GM18867 (cell line): ENCODE results near the gene TBC1D1.
"Not testable (repeated sequence)": the region's sequence is repeated elsewhere in the genome, so short reads cannot be mapped to it uniquely, and the experiment has no call there.

ENCODE experiments used
- ATAC-seq: cut with Tn5 transposase; IDR thresholded peaks from one replicate; pipeline ENCODE4 v1.9.1; 2021; ENCODE audit warnings: mild to moderate bottlenecking, moderate library complexity; ENCODE audit not compliant: unreplicated experiment

Gene TBC1D1

DNA sequence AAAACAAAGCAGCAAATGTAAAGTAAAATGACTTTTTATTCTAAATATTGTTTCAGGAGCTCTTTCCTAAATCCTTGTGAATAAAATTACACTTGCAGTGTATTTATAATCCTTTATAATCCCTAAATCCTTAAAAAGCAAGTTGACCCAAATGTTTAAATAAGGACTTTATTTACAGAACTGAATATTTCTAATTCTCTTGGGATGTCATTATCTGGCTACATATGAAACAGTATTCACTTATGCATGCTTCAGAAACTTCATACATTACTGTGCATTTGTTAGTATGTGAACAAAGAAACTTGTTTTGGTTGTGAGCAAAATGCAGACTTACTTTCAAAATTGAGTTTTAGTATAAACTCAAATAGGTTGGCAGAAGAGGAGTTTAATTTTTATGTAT is 118.5 kb downstream of the TBC1D1 start:
- ATAC-seq = no peak

DNA sequence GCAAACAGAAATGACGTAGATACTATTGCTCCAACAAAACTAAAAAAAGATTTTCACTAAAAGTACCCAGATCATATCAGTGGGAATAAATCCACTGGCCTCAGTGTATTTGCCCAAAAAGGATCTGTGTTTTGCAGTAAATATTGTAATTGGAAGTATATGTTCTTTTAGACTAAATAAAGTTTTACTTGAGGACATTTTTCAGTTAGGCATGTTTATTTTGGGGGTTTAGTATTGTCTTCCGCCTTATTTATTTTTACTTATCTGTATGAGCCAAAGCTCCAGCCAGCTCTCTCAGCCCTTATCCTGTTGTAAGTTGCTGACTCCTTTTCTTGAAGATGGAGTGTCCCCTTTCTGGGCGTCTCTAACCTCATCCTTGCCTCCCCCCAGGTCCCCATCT is 119.1 kb downstream of the TBC1D1 start:
- ATAC-seq = no peak

DNA sequence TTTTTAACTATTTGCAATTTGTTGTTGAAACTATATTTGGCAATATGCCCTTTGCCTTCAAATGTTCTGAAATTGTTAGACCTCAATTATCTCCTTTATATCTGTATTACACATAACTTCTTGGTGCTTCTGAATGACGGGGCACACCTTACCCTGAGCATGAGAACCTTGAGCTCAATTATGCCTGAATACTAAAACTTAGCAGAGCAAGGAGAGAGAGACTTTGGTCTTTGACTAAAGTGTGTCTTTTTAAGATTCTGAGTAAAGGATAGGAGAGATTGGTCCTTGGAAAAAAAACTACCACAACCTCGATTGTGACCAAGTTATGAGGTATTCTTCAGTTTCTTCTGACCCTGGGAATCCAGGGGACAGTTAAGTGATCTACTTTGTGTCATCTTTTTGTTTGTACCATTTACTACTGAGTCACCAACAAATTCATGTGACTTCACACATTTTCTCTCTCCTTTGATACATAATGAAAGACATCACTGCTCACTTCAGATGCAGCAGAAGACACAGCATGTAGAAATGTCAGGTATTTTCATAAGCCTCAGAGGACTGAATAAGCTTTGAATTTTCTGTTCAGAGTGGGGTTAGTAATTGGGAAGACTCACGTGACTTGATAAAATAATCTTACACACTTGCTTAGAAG is 120.8 kb downstream of the TBC1D1 start:
- no peak for ATAC-seq

DNA sequence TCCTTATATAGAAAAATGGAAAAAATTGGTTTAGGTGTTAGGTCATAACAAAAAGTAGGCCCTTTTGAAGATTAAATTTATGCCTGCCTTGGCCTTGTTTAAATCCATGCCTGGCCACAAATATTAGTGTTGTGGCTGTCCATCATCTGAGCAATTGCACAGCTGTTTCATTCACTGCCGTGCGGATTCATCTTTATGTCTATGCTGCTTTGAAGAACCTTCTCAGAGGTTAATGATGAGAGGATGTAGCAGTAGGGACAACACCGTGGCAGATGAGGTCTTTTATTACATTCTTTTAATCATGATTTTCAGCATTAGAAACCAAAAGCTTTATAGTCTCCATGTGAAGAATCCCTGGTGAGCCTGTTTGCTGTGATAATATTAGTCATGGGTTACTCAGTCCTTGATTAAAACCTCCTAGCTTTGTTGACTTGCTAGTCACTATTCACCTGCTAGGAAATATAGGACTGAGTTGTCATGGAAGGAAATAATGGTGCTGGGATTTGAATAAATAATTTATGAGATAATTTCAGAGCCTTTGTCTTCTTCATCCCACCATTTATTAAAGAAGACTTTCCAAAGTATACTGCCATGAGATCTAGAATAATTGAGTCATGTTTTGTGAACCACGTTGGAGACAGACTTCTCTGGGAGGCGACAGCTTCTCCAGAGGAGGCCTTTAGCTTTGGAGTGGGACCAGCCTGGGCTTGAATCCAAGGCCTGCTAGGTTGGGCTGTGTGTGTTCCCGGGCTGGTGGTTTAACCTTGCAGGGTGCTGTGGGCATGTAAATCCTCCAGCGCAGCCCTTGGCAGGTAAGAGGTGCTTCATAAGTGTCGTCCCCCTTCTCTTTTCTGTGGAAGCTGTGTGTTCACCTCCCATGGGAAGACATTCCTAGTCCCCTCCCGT is 122.8 kb downstream of the TBC1D1 start:
- ATAC-seq = no peak

DNA sequence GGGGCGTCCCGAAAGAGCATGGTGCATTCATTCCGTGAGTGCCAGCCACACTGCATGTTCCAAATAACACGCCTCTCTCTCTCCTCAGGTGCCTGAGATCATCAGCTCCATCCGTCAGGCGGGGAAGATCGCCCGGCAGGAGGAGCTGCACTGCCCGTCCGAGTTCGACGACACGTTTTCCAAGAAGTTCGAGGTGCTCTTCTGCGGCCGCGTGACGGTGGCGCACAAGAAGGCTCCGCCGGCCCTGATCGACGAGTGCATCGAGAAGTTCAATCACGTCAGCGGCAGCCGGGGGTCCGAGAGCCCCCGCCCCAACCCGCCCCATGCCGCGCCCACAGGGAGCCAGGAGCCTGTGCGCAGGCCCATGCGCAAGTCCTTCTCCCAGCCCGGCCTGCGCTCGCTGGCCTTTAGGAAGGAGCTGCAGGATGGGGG is 123.6 kb downstream of the TBC1D1 start:
- no peak for ATAC-seq

DNA sequence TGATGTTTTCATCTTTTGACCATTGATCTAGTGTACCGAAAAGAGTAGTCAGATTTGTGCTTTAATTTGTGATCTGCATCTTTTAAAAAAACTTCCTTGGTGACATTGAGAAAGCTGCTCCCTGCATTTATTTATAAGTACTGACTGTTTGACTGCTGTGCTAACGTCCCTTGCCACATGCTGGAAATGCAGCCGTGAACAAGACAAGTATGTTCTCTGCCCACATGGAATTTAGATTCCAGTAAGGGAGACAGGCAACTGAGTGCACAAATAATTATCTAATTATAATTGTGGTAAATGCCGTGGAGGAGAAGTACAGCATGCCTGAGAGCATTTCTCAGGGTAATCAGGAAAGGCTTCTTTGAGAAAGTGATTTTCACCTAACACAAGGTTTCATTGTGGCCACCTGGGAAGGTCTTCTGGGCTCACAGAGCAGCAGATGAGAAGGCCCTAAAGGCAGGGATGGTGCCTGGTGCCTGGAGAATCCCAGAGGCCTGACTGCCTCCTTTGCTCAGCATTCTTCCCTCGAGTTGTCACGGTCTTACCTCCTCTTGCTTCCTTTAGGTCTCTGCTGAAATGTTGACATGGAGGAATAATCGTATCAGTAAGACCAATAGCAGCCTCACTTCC is 125.1 kb downstream of the TBC1D1 start:
- ATAC-seq = no peak

DNA sequence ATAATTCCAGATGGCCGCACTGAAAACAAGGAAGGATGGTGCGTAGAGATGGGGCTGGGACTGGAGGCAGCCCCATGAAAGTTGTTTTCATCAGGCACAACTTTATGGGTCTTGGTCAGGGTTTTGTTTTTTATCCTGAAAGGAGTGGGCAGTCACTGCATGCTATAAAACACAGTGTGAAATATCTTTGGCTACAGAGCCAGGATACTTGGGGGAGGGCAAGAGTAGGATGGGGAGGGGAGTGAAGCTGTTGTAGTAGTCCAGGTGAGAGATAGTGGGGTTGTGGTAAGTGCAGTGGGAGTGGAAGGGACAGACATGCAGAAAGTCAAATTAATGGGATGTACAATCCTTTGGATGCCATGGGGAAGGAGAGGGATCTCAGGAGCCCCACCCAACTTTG is 125.8 kb downstream of the TBC1D1 start:
- ATAC-seq = no peak

DNA sequence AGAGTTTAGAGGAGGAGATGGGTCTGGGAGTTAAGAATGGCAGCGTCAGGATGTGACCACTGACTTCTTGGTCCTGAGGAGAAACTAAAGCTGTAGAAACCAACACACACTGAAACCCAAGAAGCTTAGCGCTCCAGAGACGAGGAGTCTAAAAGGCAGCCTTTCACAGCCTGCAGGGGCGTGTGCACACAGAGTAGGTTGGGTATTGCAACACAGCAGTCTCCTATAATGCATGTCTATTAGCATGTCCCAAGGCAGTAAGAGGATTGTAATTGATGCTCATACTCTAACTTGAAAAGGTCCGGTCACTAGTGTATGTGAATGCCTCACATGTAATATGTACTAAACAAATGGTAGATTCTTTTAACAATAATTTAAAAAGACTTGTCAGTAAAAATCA is 126.7 kb downstream of the TBC1D1 start:
- ATAC-seq = no peak

DNA sequence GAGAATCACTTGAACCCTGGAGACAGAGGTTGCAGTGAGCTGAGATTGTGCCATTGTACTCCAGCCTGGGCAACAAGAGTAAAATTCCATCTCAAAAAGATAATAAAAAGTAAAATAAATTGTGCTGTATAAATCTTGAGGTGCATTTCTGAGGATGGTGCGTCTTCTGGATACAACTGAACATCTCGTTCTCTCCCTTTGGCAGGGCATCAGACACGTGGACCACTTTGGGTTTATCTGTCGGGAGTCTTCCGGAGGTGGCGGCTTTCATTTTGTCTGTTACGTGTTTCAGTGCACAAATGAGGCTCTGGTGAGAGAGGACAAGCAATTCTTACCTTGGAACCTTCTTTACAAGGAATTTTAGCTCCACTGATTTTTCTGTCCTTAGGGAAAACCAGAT is 129.5 kb downstream of the TBC1D1 start:
- ATAC-seq = no peak

DNA sequence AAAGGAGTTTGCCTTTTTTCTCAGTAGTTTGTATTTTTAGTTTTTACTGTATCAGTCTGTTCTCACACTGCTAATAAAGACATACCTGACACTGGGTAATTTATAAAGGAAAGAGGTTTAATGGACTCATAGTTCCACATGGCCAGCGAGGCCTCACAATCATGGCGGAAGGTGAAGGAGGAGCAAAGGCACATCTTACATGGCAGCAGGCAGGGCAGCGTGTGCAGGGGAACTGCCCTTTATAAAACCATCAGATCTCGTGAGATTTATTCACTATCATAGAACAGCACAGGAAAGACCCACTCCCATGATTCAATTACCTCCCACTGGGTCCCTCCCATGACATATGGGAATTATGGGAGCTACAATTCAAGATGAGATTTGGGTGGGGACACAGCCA is 130.1 kb downstream of the TBC1D1 start:
- ATAC-seq = not testable (repeated sequence)

DNA sequence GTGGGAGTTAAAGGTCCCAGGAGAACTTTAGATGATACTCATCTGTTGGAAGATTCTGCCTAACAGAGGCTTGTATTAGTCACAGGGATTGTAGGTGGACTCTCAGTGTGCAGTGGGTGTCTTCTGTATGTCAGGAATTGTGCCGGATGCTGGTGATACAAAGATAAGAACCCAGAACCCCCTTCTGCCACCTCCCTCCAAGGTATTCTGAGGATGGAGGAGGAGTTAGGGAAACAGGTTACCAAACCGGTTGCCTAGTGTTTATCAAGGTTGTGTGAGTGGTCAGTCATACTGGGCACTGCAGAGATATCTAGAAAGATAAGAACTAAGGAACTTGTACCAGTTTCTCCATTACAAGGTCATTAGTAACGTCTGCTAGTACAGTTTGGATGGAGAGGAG is 130.9 kb downstream of the TBC1D1 start:
- no peak for ATAC-seq

DNA sequence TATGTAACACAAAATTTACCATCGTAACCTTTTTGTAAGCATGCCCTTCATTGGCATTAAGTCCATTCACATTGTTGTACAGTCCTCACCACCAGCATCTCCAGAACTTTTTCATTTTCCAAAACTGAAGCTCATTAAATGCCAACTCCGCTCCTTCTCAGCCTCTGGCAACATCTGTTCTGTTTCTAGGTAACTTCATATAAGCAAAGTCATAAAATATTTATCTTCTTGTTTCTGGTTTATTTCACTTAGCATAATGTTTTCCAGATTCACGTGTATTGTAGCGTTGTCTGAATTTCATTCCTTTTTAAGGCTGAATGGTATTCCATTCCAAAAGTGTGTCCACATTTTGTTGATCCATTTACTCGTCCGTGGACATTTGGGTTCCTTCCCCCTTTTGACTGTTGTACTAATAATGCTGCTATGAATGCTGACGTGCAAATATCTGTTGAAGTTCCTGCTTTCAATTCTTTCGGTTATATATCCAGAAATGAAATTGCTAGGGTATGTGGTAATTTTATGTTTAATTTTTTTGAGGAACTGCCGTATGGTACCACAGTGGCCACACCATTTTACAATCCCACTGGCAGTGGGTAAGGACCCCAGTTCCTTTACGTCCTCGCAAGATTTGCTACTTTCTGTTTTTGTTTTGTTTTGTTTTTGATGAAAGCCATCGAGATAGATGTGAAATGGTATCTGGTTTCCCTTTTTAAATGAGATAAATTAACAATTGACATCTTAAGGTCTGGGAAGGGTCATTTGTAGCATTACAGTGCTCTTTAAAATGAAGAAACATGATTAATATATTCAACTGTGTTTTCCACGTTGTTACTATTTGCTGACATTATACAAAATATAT is 132.7 kb downstream of the TBC1D1 start:
- no peak for ATAC-seq

DNA sequence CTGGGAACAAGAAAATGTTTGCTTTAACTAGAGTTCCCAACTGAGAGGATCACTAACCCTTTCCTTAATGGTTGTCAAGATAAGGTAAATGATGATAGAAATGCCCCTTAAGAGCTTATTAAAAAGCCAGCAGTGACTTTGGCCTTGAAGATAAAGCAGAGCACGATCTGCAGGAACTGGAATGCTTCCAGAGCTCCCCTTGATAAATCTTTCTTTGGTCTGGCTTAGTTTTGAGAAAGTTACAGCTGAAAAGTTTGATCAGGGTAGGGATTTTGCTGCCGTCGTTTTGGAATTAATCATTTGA is 133.3 kb downstream of the TBC1D1 start:
- no peak for ATAC-seq

DNA sequence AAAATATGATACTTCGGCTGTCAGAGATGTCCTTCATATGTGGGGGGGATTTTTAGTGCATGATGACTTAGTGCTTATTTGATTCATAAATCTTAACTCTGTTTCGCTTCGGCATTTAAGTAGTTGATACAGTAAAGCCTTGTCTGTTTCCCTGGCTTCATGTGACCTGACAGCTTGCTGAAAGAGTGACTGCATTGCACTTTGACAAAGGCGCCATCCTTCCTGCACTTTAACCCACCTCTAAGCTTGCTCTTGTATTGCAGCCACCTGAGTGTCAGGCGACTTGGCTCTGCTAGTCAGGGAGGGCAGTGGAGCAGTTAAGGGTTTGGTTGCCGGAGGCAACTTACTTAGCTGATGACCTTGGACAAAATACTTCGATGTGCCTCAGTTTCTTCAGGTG is 134.8 kb downstream of the TBC1D1 start:
- ATAC-seq = no peak

DNA sequence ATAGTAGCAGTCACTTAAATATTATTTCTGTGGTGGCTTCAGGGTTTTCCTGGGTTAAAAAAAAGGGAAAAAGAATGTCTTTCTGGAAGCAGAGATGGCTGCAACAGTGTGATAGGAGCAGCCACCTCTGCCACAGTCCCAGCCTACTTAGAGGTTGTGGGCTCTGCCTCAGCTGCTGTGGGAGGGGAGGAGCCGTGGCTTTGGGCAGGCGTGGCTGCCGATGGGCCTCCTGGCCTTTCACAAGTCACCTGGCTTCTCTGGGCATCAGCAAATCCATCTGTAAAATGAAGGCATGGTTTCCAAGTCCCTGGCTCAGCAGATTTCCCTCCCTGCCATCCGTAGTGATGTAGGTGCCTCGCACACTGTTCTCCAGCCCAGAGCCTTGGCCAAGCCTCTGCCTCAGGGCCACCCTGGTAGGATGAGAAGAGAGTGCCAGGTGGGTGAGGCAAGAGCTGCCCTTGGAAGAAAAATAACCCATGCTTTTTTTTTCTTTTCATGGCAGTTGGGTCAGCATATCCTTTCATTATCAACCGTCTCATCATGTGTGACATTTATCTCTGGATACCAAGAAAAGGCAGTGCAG is 135.4 kb downstream of the TBC1D1 start:
- no peak for ATAC-seq

DNA sequence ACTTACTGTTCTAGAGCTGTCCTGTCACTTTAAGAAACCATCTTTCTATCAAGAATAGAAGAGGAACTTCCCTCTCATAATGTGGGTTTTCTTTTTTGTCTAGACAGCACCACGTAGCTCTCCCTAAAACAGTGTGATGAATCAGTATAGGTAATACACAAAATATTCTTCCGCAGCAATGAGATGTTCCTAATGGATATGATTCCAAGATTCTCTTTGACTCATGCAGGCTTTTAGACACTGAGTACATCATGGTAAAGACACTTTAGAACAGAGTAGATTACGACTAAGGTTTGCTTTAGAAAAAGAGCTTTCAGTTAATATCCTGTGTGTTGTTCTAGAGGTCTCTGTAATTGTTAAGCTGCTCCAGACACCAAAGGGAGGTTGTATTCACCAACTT is 139.1 kb downstream of the TBC1D1 start:
- no peak for ATAC-seq

DNA sequence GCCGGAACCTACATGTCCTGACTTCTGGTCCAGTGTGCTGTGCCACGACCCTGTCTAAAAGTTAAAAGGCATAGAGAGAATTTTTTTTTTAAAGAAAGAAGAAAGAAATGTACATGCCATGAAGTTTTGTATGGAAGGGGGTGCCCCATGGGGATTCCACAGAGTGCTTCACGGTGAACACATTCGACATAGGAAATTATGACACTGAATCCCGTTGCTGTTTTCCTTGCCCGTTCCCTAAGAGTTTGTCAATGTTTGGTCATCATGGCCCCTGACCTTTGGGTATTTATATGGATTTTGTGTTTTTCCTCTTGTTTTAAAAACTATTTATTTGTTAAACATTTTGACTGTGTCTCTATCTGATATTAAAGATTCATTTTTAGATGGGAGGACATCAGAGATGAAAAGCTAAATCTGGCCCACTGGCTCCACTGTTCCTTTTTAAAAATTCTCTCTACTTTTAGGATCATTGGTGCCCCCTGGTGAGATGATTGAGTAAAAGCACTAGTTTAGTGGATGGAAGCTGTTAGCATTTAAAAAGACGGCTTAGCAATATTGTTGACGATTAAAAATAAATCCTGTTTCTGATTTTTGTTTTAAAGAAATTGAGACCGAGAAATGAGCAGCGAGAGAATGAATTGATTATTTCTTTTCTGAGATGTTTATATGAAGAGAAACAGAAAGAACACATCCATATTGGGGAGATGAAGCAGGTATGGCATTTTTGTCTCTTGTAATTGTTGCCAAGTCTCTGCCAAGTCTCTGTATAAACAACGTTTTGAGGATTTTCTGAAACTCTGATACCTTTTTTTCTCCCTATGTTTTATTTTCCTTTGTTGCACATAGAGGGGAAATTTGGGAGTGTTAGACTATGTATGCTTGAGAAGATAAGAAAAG is 144.3 kb downstream of the TBC1D1 start:
- ATAC-seq = no peak

DNA sequence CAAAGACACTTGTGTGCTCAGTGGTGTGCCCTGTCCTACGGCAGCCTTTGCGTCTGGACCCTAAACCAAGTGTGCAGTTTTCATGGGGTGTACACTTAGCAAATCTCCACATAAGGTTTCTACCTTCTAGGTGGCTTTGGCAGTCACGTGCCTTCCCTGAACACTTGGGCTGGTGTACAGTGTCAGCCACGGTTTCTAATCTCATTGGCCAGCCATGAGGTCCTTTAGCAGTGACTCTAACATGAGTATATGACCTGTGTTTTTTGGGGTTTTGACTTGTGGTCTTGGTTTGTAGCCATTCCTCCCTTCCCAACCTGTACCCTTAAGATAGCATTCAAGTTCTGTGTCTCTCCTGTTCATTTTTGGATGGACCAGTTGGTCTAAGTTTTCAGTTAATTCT is 145.7 kb downstream of the TBC1D1 start:
- ATAC-seq = no peak

DNA sequence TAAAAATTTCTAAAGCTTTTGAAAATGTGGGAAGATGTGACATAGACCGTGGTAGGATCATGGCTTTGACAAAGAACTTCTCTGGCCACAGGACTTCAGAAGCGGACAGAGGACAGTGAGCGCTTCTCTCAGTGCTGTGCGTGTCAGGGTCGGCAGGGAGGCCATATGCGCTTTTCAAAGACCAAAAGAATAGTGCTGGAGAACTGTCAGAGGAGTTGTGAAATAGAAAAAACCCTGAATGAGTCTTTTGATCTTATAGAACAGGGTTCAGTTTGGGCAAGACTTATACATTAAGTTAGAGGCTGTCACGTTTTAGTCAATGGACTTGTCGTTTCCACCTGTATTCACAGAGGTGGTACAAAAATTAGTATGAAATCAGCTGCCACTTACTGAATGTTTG is 146.7 kb downstream of the TBC1D1 start:
- no peak for ATAC-seq

DNA sequence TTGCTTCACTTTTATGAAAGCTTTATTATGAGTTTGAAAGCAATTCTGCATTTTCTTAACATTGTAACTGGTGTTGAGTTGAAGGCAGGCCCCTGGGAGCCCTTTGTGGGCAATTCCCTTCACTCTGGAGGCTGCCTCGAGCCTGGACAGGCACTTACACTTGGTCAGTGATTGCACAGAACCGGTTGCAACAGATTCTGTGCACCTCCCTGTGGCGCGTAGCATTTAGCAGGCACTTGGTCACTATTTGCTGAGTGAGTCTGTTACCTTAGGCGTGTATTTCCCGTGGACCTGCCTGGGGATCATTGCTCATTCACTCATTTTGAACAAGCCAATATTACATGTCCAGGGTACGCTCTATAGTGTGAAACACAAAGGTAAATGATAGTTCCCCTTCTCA is 149.7 kb downstream of the TBC1D1 start:
- ATAC-seq = no peak
